HEK293 (cell line): ENCODE results near the gene SEPTIN14.

Experiments used
- CTCF ChIA-PET: fragments of 350-600 bp; formaldehyde crosslinking; extraction: SDS; loops from one replicate; lab custom pipeline; 2021; ENCODE audit warnings: antibody characterized with exemption; lab: Yijun Ruan, JAX
- POLR2A ChIA-PET: fragments of 300-600 bp; formaldehyde crosslinking; extraction: SDS; loops from one replicate; lab custom pipeline; 2020; ENCODE audit warnings: antibody characterized with exemption, inconsistent platforms; lab: Yijun Ruan, JAX
- H3K27ac ChIP-seq: fragments of 200-500 bp; sonication (Bioruptor generic); 2 replicates; pipeline ENCODE4 v1.5.1; 2014; ENCODE audit warnings: low read depth, low read length, control low read depth, inconsistent platforms; ENCODE audit errors: extremely low read depth
- H3K36me3 ChIP-seq, 2 experiments: fragments of 200-500 bp in 1 of 2; sonication (Bioruptor generic) in 1 of 2; 1 replicate in 1 of 2; 2 replicates in 1 of 2; pipeline ENCODE4 v1.5.1; 2014 to 2017; ENCODE audit warnings: inconsistent platforms in 2 of 2, low read length in 2 of 2; ENCODE audit not compliant: control insufficient read depth in 2 of 2, insufficient read depth in 1 of 2
- H3K4me1 ChIP-seq: fragments of 200-500 bp; sonication (Bioruptor generic); 2 replicates; pipeline ENCODE4 v1.5.1; 2014; ENCODE audit warnings: mild to moderate bottlenecking, low read length, inconsistent platforms; ENCODE audit not compliant: control insufficient read depth, insufficient read depth
- H3K4me3 ChIP-seq: 2 replicates; pipeline ENCODE4 v1.5.1; 2011; ENCODE audit warnings: low read depth, mild to moderate bottlenecking, control low read depth, low read length, moderate library complexity
- H3K9me3 ChIP-seq: fragments of 200-500 bp; sonication (Bioruptor generic); 2 replicates; pipeline ENCODE4 v1.5.1; 2014; ENCODE audit warnings: low read depth, low read length, inconsistent platforms; ENCODE audit not compliant: control insufficient read depth, insufficient read depth
- GFI1B ChIP-seq: fragments of 450-650 bp; formaldehyde crosslinking; IDR thresholded peaks from 2 replicates; pipeline ENCODE4 v1.5.1; 2016; ENCODE audit warnings: missing biosample characterization, missing genetic modification characterization
- KLF17 ChIP-seq: fragments of 450-650 bp; formaldehyde crosslinking; IDR thresholded peaks from 2 replicates; pipeline ENCODE4 v1.5.1; 2016; ENCODE audit warnings: missing biosample characterization, missing genetic modification characterization
- MZF1 ChIP-seq: fragments of 450-650 bp; formaldehyde crosslinking; IDR thresholded peaks from 2 replicates; pipeline ENCODE4 v1.5.1; 2017; ENCODE audit warnings: missing biosample characterization, missing genetic modification characterization, borderline replicate concordance
- SALL2 ChIP-seq: fragments of 450-650 bp; formaldehyde crosslinking; IDR thresholded peaks from 2 replicates; pipeline ENCODE4 v1.5.0; 2017; ENCODE audit warnings: missing biosample characterization, mild to moderate bottlenecking, missing genetic modification characterization, borderline replicate concordance
- SP3 ChIP-seq: fragments of 450-650 bp; formaldehyde crosslinking; IDR thresholded peaks from 2 replicates; pipeline ENCODE4 v1.5.1; 2016; ENCODE audit warnings: missing biosample characterization, missing genetic modification characterization
- TRIM28 ChIP-seq: IDR thresholded peaks from 2 replicates; pipeline ENCODE4 v1.6.1; 2011; ENCODE audit warnings: low read length, control low read depth, borderline replicate concordance
- ZBTB21 ChIP-seq: fragments of 450-650 bp; formaldehyde crosslinking; IDR thresholded peaks from 2 replicates; pipeline ENCODE4 v1.5.1; 2017; ENCODE audit warnings: missing biosample characterization, missing genetic modification characterization
- ZFP69B ChIP-seq: fragments of 450-650 bp; formaldehyde crosslinking; IDR thresholded peaks from 2 replicates; pipeline ENCODE4 v1.5.1; 2016; ENCODE audit warnings: missing biosample characterization, missing genetic modification characterization
- ZNF140 ChIP-seq: fragments of 450-650 bp; formaldehyde crosslinking; IDR thresholded peaks from 2 replicates; pipeline ENCODE4 v1.5.1; 2016; ENCODE audit warnings: missing biosample characterization, missing genetic modification characterization
- ZNF174 ChIP-seq: fragments of 450-650 bp; formaldehyde crosslinking; IDR thresholded peaks from 2 replicates; pipeline ENCODE4 v1.5.0; 2017; ENCODE audit warnings: missing biosample characterization, mild to moderate bottlenecking, missing genetic modification characterization
- ZNF2 ChIP-seq: fragments of 450-650 bp; formaldehyde crosslinking; IDR thresholded peaks from 2 replicates; pipeline ENCODE4 v1.5.1; 2016; ENCODE audit warnings: missing biosample characterization, missing genetic modification characterization
- ZNF211 ChIP-seq: fragments of 450-650 bp; formaldehyde crosslinking; IDR thresholded peaks from 2 replicates; pipeline ENCODE4 v1.5.1; 2016; ENCODE audit warnings: low read depth, missing biosample characterization, missing genetic modification characterization
- ZNF23 ChIP-seq: fragments of 450-650 bp; formaldehyde crosslinking; IDR thresholded peaks from 2 replicates; pipeline ENCODE4 v1.5.1; 2016; ENCODE audit warnings: missing biosample characterization, missing genetic modification characterization, borderline replicate concordance
- ZNF239 ChIP-seq: fragments of 450-650 bp; formaldehyde crosslinking; IDR thresholded peaks from 2 replicates; pipeline ENCODE4 v1.5.1; 2016; ENCODE audit warnings: missing biosample characterization, missing genetic modification characterization
- ZNF26 ChIP-seq: fragments of 450-650 bp; formaldehyde crosslinking; IDR thresholded peaks from 2 replicates; pipeline ENCODE4 v1.5.1; 2016; ENCODE audit warnings: missing biosample characterization, missing genetic modification characterization
- ZNF274 ChIP-seq, 2 experiments: fragments of 200-500 bp in 1 of 2; fragments of 450-650 bp in 1 of 2; sonication (Bioruptor generic) in 1 of 2; formaldehyde crosslinking in 1 of 2; IDR thresholded peaks; 2 replicates each; pipeline versions ENCODE4 v1.5.1 to v1.6.1; 2014 to 2016; ENCODE audit warnings: borderline replicate concordance in 1 of 2, inconsistent platforms in 1 of 2, low read length in 1 of 2, missing biosample characterization in 1 of 2, missing genetic modification characterization in 1 of 2
- ZNF311 ChIP-seq: fragments of 450-650 bp; formaldehyde crosslinking; IDR thresholded peaks from 2 replicates; pipeline ENCODE4 v1.5.1; 2017; ENCODE audit warnings: missing biosample characterization, missing genetic modification characterization, borderline replicate concordance
- ZNF354C ChIP-seq: fragments of 450-650 bp; formaldehyde crosslinking; IDR thresholded peaks from 2 replicates; pipeline ENCODE4 v1.5.1; 2016; ENCODE audit warnings: missing biosample characterization, missing genetic modification characterization, low read depth, borderline replicate concordance
- ZNF404 ChIP-seq: fragments of 450-650 bp; formaldehyde crosslinking; IDR thresholded peaks from 2 replicates; pipeline ENCODE4 v1.5.1; 2017; ENCODE audit warnings: missing biosample characterization, missing genetic modification characterization
- ZNF558 ChIP-seq: fragments of 450-650 bp; formaldehyde crosslinking; IDR thresholded peaks from 2 replicates; pipeline ENCODE4 v1.5.1; 2016; ENCODE audit warnings: missing biosample characterization, missing genetic modification characterization
- ZNF561 ChIP-seq: fragments of 450-650 bp; IDR thresholded peaks from 2 replicates; pipeline ENCODE4 v1.5.1; 2018; ENCODE audit warnings: missing biosample characterization, missing genetic modification characterization, borderline replicate concordance
- ZNF830 ChIP-seq: fragments of 450-650 bp; IDR thresholded peaks from 2 replicates; pipeline ENCODE4 v1.5.0; 2018; ENCODE audit warnings: missing biosample characterization, missing genetic modification characterization, low read depth, mild to moderate bottlenecking, moderate library complexity
- ZSCAN18 ChIP-seq: fragments of 450-650 bp; formaldehyde crosslinking; IDR thresholded peaks from 2 replicates; pipeline ENCODE4 v1.5.1; 2016; ENCODE audit warnings: missing biosample characterization, missing genetic modification characterization
- TF ChIP-seq, protein P1 (sequence below): fragments of 450-650 bp; formaldehyde crosslinking; IDR thresholded peaks from 2 replicates; pipeline ENCODE4 v1.5.1; 2016; ENCODE audit warnings: missing biosample characterization, missing genetic modification characterization
- TF ChIP-seq, protein P2 (sequence below): fragments of 450-650 bp; formaldehyde crosslinking; IDR thresholded peaks from 2 replicates; pipeline ENCODE4 v1.5.1; 2016; ENCODE audit warnings: missing biosample characterization, missing genetic modification characterization
- TF ChIP-seq, protein P3 (sequence below): fragments of 450-650 bp; formaldehyde crosslinking; IDR thresholded peaks from 2 replicates; pipeline ENCODE4 v1.5.1; 2017; ENCODE audit warnings: missing biosample characterization, mild to moderate bottlenecking, missing genetic modification characterization, moderate library complexity

The SEPTIN14 gene

DNA sequence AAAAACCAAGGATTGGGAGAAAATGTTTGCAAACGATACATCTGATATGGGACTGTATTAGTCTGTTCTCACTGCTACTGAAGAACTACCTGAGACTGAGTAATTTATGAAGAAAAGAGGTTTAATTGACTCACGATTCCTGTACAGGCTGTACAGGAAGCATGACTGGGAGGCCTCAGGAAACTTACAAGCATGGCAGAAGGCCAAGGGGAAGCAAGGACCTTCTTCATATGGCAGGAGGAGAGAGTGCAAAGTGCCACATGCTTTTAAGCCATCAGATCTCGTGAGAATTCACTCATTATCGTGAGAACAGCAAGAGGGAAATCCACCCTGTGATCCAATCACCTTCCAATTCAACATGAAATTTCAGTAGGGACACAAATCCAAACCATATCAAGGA is 35.7 kb upstream of the SEPTIN14 start (continued):
- TF ChIP-seq ZSCAN18 (tag by site-specific recombination) (no peak), ZNF354C (no peak), ZNF561 (tag by site-specific recombination) (no peak), MZF1 (tag by site-specific recombination) (no peak), ZNF830 (tag by site-specific recombination) (no peak), ZFP69B (tag by site-specific recombination) (no peak), ZNF174 (no peak)
- TF ChIP-seq, protein P1, sequence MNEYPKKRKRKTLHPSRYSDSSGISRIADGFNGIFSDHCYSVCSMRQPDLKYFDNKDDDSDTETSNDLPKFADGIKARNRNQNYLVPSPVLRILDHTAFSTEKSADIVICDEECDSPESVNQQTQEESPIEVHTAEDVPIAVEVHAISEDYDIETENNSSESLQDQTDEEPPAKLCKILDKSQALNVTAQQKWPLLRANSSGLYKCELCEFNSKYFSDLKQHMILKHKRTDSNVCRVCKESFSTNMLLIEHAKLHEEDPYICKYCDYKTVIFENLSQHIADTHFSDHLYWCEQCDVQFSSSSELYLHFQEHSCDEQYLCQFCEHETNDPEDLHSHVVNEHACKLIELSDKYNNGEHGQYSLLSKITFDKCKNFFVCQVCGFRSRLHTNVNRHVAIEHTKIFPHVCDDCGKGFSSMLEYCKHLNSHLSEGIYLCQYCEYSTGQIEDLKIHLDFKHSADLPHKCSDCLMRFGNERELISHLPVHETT = no peak

- no peaks in the 10 kb centered on the region; a peak in 1 of 3 replicates for H3K36me3 ChIP-seq
- H3K9me3 ChIP-seq = no peaks in the 10 kb centered on the region
- POLR2A ChIA-PET = no interaction called here
- no peaks in the 10 kb centered on the region for H3K4me1 ChIP-seq
- no peak overlapping the region for H3K27ac ChIP-seq
- CTCF ChIA-PET = no interaction called here
- H3K4me3 ChIP-seq = no peak overlapping the region
- TF ChIP-seq GFI1B (tag by site-specific recombination) (no peak), ZNF311 (no peak), ZNF274 (IDR thresholded peaks at IDR 0.05; ENCODE audit: low read length) (no peak), ZNF274 (tag by site-specific recombination; IDR thresholded peaks at IDR 0.05; ENCODE audit: borderline replicate concordance) (no peak)
Measured at GRCh38 chr7:55895021-55895420, 32.5 kb upstream of the SEPTIN14 start.

DNA sequence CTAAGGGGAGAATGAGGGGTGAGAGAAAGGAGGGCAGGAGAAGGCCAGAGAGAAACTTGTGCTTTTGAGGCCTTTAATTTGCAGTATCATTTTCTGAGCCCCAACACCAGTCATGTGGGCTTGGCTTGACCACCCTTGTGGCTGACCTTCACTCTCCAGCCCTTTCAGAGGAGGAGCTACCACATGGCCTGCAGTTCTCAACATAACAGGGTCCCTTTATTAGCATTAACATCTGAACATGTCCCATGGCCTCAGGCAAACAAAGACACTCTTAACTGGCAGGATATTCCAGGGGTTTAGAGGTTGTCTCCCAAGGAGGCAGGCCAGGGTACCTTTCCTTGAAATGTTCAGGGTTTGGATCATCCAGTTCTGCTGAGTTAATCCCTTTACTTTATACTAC is 31.4 kb upstream of the SEPTIN14 start:
- Histone ChIP-seq H3K36me3 (no peaks in the 10 kb centered on the region; a peak in 1 of 3 replicates), H3K9me3 (no peaks in the 10 kb centered on the region), H3K4me3 (no peak overlapping the region), H3K4me1 (no peaks in the 10 kb centered on the region), H3K27ac (no peak overlapping the region)
- ChIA-PET CTCF (no interaction called here), POLR2A (no interaction called here)
- TF ChIP-seq, protein P2, sequence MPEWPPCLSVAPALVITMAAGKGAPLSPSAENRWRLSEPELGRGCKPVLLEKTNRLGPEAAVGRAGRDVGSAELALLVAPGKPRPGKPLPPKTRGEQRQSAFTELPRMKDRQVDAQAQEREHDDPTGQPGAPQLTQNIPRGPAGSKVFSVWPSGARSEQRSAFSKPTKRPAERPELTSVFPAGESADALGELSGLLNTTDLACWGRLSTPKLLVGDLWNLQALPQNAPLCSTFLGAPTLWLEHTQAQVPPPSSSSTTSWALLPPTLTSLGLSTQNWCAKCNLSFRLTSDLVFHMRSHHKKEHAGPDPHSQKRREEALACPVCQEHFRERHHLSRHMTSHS (tag by site-specific recombination) = no peak
- TF ChIP-seq ZNF140 (tag by site-specific recombination) = no peak
- no peak for TF ChIP-seq ZNF311
- TF ChIP-seq, protein P3, sequence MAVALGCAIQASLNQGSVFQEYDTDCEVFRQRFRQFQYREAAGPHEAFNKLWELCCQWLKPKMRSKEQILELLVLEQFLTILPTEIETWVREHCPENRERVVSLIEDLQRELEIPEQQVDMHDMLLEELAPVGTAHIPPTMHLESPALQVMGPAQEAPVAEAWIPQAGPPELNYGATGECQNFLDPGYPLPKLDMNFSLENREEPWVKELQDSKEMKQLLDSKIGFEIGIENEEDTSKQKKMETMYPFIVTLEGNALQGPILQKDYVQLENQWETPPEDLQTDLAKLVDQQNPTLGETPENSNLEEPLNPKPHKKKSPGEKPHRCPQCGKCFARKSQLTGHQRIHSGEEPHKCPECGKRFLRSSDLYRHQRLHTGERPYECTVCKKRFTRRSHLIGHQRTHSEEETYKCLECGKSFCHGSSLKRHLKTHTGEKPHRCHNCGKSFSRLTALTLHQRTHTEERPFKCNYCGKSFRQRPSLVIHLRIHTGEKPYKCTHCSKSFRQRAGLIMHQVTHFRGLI = no peak
- no peak for TF ChIP-seq ZNF23 (tag by site-specific recombination)
- no peak for TF ChIP-seq ZNF239 (tag by site-specific recombination)
- TF ChIP-seq SALL2 (tag by site-specific recombination) = no peak
- TF ChIP-seq ZNF558 (tag by site-specific recombination) = no peak
- no peak for TF ChIP-seq ZNF26 (tag by site-specific recombination)
- no peak for TF ChIP-seq SP3 (tag by site-specific recombination)
- no peak for TF ChIP-seq ZNF211 (tag by site-specific recombination)
- no peak for TF ChIP-seq TRIM28
- TF ChIP-seq ZNF2 (tag by site-specific recombination) = no peak
- no peak for TF ChIP-seq ZBTB21 (tag by site-specific recombination)
- no peak for TF ChIP-seq KLF17 (tag by site-specific recombination)
- TF ChIP-seq ZNF404 (tag by site-specific recombination) = no peak
